K562 treated with DMSO at 1 percent for 48 hours (cell line): ENCODE data around the gene A2ML1. TPM values are rescaled to one million over a fixed set of nuclear protein-coding genes. Genes with fewer than 3 reads are reported as not detected.

Experiments used
- total RNA-seq: library from RNA; unstranded; fragments of 300-600 nt; gene quantifications from 2 replicates; pipeline ENCODE4 v1.2.3, GENCODE V29; 2022; ENCODE audit warnings: low replicate concordance; ENCODE audit errors: extremely low read depth

Gene A2ML1
- not detected in 2 replicates for total RNA-seq

DNA sequence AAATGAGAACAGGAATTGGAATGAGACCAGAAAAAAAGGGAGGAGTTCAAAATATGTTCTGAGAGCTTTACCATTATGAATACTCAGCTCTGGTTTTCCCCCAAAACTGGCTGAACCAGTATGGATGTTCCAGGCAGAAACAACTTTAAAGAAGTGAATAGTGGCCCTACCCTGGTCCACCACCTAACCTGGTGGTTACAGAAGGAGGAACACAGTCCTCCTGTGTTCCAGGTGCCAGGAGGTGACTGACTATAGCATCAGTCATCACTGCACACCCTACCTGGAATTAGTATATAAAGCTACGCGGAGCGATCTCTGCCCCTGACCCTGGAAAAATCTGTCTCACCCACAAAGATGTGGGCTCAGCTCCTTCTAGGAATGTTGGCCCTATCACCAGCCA is at the start of gene A2ML1:
TSS of gene A2ML1 (plus strand) at position 324 of the 400 bp plus-strand sequence. CDS start at position 355, 31 bp downstream.

DNA sequence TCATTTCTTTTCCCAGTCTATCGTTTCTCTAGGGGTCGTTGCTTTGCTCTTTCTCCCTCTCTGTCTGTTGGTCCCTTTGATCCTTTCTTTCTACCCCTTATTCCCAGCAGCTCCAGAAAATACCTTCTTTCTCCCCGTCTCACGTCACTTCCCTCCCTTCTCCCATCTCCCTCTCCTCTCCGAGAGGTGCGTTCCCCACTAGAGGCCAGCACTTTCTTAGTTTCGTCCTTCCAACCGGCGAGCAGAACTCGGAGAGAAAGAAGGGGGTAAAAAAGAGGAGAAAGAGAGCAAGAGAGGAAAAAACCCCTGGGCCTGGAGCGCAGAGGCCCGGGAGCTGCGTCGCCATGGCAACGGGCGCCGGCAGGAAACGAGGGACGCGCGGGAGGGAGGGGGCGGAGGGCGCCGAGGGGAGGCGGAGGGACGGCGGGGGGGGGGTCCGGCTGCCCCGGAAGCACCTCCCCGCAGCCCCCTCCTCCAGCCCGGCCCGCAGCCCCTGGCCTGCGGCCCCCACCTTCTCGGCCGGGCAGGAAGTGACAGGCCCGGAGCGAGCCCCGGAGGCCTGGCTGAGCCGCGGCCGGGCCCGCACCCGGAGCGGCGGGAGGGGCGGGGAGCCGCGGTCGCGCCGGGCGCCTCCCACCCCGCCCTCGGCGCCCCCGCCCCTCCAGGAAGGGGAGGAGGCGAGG is 91.8 kb downstream of the A2ML1 start, which contains the start of gene PHC1:
TSS of gene PHC1 (plus strand) at position 477 of the 683 bp plus-strand sequence. CDS start 3,169 bp downstream, outside the sequence.

Other genes starting within 250 kb of the A2ML1 start
- gene AICDA, start 209.8 kb upstream of the A2ML1 start, total RNA-seq, result not detected in 2 replicates
- not detected in 2 replicates for gene MFAP5, start 159.8 kb upstream of the A2ML1 start, total RNA-seq
- gene RIMKLB, start 124.6 kb upstream of the A2ML1 start, total RNA-seq, result not detected in 2 replicates
- gene PHC1, start 91.9 kb downstream of the A2ML1 start, total RNA-seq, result not detected in 2 replicates
- gene M6PR, start 127.0 kb downstream of the A2ML1 start, total RNA-seq, result not detected in 2 replicates
- not detected in 2 replicates for gene KLRG1, start 166.9 kb downstream of the A2ML1 start, total RNA-seq